Tibial nerve (tissue), 4 donors: Measurements from ENCODE around the gene SDK1.

ENCODE experiments used
- EP300 ChIP-seq, 2 donors: sonication (generic); formaldehyde crosslinking; IDR thresholded peaks; one replicate each; pipeline ENCODE4 v1.6.1; 2017; ENCODE audit warnings: antibody characterized with exemption in 2 of 2, mild to moderate bottlenecking in 1 of 2
- POLR2A ChIP-seq, 2 donors: fragments of 450-650 bp; IDR thresholded peaks; one replicate each; pipeline ENCODE4 v1.6.1; 2017; ENCODE audit warnings: antibody characterized with exemption in 2 of 2, mild to moderate bottlenecking in 2 of 2, moderate library complexity in 2 of 2
- TF ChIP-seq, protein P1 (sequence below), 5 experiments: fragments of 200-600 bp in 3 of 5; fragments of 450-650 bp in 2 of 5; sonication (generic) in 3 of 5; IDR thresholded peaks; one replicate each; pipeline ENCODE4 v1.5.1; 2016 to 2019; ENCODE audit warnings: antibody characterized with exemption in 5 of 5, mild to moderate bottlenecking in 3 of 5, moderate library complexity in 2 of 5

DNA sequence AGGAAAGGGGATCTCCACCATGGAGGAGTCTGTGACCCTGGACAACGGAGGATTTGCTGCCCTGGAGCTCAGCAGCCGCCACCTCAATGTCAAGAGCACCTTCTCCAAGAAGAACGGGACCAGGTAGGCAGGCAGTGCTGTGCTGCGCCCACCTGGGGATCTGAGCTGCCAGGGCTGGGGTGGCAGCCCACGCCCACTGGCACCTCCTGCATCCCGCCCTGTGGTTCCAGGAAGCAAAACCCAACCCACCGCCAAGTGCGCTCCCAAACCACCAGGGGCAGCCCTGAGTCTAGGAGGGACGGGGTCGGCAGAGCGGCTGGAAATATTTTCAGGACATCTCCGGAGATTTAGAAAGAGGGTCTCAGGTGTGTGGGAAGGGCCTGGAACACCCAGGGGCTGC is 940.7 kb downstream of the SDK1 start:
- TF ChIP-seq, protein P1, sequence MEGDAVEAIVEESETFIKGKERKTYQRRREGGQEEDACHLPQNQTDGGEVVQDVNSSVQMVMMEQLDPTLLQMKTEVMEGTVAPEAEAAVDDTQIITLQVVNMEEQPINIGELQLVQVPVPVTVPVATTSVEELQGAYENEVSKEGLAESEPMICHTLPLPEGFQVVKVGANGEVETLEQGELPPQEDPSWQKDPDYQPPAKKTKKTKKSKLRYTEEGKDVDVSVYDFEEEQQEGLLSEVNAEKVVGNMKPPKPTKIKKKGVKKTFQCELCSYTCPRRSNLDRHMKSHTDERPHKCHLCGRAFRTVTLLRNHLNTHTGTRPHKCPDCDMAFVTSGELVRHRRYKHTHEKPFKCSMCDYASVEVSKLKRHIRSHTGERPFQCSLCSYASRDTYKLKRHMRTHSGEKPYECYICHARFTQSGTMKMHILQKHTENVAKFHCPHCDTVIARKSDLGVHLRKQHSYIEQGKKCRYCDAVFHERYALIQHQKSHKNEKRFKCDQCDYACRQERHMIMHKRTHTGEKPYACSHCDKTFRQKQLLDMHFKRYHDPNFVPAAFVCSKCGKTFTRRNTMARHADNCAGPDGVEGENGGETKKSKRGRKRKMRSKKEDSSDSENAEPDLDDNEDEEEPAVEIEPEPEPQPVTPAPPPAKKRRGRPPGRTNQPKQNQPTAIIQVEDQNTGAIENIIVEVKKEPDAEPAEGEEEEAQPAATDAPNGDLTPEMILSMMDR (IDR thresholded peaks at IDR 0.05): no peak
- TF ChIP-seq EP300 (IDR thresholded peaks at IDR 0.05): no peak
- TF ChIP-seq POLR2A (IDR thresholded peaks at IDR 0.05): no peak
